Trophoblast cell (in vitro differentiated cells and primary cell): ENCODE measurements around the gene OGFOD1.

Experiments used
- DNase-seq, 2 donors: peaks; one replicate each; pipeline ENCODE4 v3.0.0-alpha.2; 2016
- H2AFZ ChIP-seq: 2 replicates; pipeline ENCODE4 v1.6.1; 2013; ENCODE audit warnings: low read length, moderate library complexity, mild to moderate bottlenecking; ENCODE audit not compliant: insufficient read depth, poor library complexity
- H2AK5ac ChIP-seq: 2 replicates; pipeline ENCODE4 v1.6.1; 2013; ENCODE audit warnings: mild to moderate bottlenecking, low read length
- H2BK120ac ChIP-seq: 2 replicates; pipeline ENCODE4 v1.6.1; 2013; ENCODE audit warnings: low read length, mild to moderate bottlenecking, moderate library complexity; ENCODE audit not compliant: insufficient read depth, poor library complexity
- H2BK12ac ChIP-seq: 2 replicates; pipeline ENCODE4 v1.6.1; 2013; ENCODE audit warnings: mild to moderate bottlenecking, low read length, moderate library complexity
- H2BK5ac ChIP-seq: 2 replicates; pipeline ENCODE4 v1.6.1; 2013; ENCODE audit warnings: low read length, low read depth, moderate library complexity, mild to moderate bottlenecking; ENCODE audit not compliant: poor library complexity
- H3K14ac ChIP-seq: 2 replicates; pipeline ENCODE4 v1.6.1; 2013; ENCODE audit warnings: mild to moderate bottlenecking, low read length
- H3K18ac ChIP-seq: 2 replicates; pipeline ENCODE4 v1.6.1; 2013; ENCODE audit warnings: mild to moderate bottlenecking, low read length
- H3K23ac ChIP-seq: 2 replicates; pipeline ENCODE4 v1.6.1; 2013; ENCODE audit warnings: low read length
- H3K27ac ChIP-seq: 2 replicates; pipeline ENCODE4 v1.5.1; 2013; ENCODE audit warnings: low read depth, mild to moderate bottlenecking, inconsistent platforms, low read length, moderate library complexity
- H3K27me3 ChIP-seq: 2 replicates; pipeline ENCODE4 v1.6.1; 2013; ENCODE audit warnings: inconsistent platforms, mild to moderate bottlenecking, low read length, moderate library complexity; ENCODE audit not compliant: insufficient read depth
- H3K36me3 ChIP-seq, 2 experiments: 1 replicate in 1 of 2; 2 replicates in 1 of 2; pipeline ENCODE4 v1.6.1; 2013; ENCODE audit warnings: low read length in 2 of 2, mild to moderate bottlenecking in 2 of 2, moderate library complexity in 1 of 2; ENCODE audit not compliant: insufficient read depth in 2 of 2, control insufficient read depth in 1 of 2
- H3K4ac ChIP-seq: 2 replicates; pipeline ENCODE4 v1.6.1; 2013; ENCODE audit warnings: low read depth, mild to moderate bottlenecking, low read length, moderate library complexity
- H3K4me1 ChIP-seq, 2 experiments: 1 replicate in 1 of 2; 2 replicates in 1 of 2; pipeline ENCODE4 v1.6.1; 2013; ENCODE audit warnings: low read length in 2 of 2, mild to moderate bottlenecking in 2 of 2, moderate library complexity in 1 of 2; ENCODE audit not compliant: insufficient read depth in 2 of 2, control insufficient read depth in 1 of 2
- H3K4me2 ChIP-seq: 2 replicates; pipeline ENCODE4 v1.6.1; 2013; ENCODE audit warnings: inconsistent platforms, mild to moderate bottlenecking, low read length, moderate library complexity
- H3K4me3 ChIP-seq: 2 replicates; pipeline ENCODE4 v1.5.1; 2013; ENCODE audit warnings: mild to moderate bottlenecking, low read depth, low read length, inconsistent platforms
- H3K79me1 ChIP-seq: one replicate; pipeline ENCODE4 v1.6.1; 2013; ENCODE audit warnings: low read length
- H3K79me2 ChIP-seq: 2 replicates; pipeline ENCODE4 v1.6.1; 2013; ENCODE audit warnings: low read length, mild to moderate bottlenecking; ENCODE audit not compliant: control insufficient read depth, insufficient read depth, poor library complexity
- H3K9ac ChIP-seq: 2 replicates; pipeline ENCODE4 v1.6.1; 2013; ENCODE audit warnings: mild to moderate bottlenecking, low read length
- H3K9me3 ChIP-seq: 2 replicates; pipeline ENCODE4 v1.6.1; 2013; ENCODE audit warnings: low read depth, mild to moderate bottlenecking, control low read depth, inconsistent platforms, low read length; ENCODE audit not compliant: insufficient read depth
- H4K12ac ChIP-seq: 2 replicates; pipeline ENCODE4 v1.6.1; 2013; ENCODE audit warnings: low read depth, mild to moderate bottlenecking, low read length, moderate library complexity
- H4K8ac ChIP-seq: 2 replicates; pipeline ENCODE4 v1.6.1; 2013; ENCODE audit warnings: low read depth, mild to moderate bottlenecking, low read length, moderate library complexity
- H4K91ac ChIP-seq: one replicate; pipeline ENCODE4 v1.6.1; 2013; ENCODE audit warnings: low read depth, mild to moderate bottlenecking, low read length, moderate library complexity
- WGBS: extraction: QIAGEN DNeasy Blood & Tissue Kit; methylation state at CpG from one replicate; pipeline ENCODE4 v1.1.7; 2013; ENCODE audit warnings: missing lambda C conversion rate; ENCODE audit not compliant: insufficient read length, insufficient coverage; ENCODE audit errors: extremely low coverage; 5-methylcytosine and 5-hydroxymethylcytosine counted together

Gene OGFOD1

DNA sequence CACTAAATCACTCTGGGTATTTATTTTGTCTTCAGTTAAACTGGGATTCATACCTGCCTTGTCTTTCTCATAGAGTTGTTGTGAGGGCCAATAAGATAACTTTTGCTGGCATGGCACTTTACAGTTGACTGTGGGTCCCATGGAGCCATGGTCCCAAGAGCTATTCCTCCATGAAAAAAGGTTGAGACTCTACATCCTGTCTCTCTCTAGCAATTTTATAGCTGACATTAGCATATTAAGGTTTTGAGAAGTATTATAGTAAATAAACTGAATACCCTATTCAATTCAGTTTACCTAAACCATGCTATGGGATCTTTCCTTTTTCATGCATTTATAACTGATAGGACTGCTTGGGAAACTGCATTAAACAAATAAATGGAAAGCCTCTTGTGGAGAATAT, 17.4 kb downstream of the OGFOD1 start:
- H3K79me2 ChIP-seq, result no peaks in the 10 kb centered on the region
- H3K36me3 ChIP-seq, result peaks cover 24 to 38% of the 10 kb centered on the region in 2 experiments
- H3K27me3 ChIP-seq, result no peaks in the 10 kb centered on the region
- no peak overlapping the region for H4K8ac ChIP-seq
- no peak overlapping the region for H3K14ac ChIP-seq
- no peak overlapping the region for H4K12ac ChIP-seq
- H2BK12ac ChIP-seq, result no peak overlapping the region
- H3K9ac ChIP-seq, result no peak overlapping the region
- no peak overlapping the region for H2BK5ac ChIP-seq
- no peak overlapping the region for H3K4ac ChIP-seq
- no peak overlapping the region for H2AFZ ChIP-seq
- no peaks in the 10 kb centered on the region for H3K79me1 ChIP-seq
- no peaks in the 10 kb centered on the region for H3K9me3 ChIP-seq
- H3K4me1 ChIP-seq, result no peaks in the 10 kb centered on the region
- H3K23ac ChIP-seq, result no peak overlapping the region
- H3K4me2 ChIP-seq, result no peak overlapping the region
- no peak overlapping the region for H3K27ac ChIP-seq
- no peak for DNase-seq
- no peak overlapping the region for H2BK120ac ChIP-seq
- no peak overlapping the region for H3K4me3 ChIP-seq
- no peak overlapping the region for H3K18ac ChIP-seq
- H2AK5ac ChIP-seq, result no peak overlapping the region
- no peak overlapping the region for H4K91ac ChIP-seq

DNA sequence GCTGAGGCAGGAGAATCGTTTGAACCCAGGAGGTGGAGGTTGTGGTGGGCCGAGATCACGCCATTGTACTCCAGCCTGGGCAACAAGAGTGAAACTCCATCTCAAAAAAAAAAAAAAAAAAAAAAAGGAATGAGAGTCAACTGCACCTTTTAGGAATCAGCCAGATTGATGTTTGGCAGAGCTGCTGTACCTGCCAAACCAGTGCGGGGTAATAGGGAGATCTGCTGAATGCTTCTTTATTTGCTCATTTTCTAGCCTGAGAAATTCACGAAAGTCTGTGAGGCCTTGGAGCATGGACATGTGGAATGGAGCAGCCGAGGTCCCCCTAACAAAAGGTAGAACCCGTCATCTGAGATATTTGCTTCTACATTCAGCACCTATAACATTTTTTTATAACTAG, 18.4 kb downstream of the OGFOD1 start:
- Histone ChIP-seq H3K9ac (no peak overlapping the region), H3K27me3 (no peaks in the 10 kb centered on the region), H3K9me3 (no peaks in the 10 kb centered on the region), H3K18ac (no peak overlapping the region), H4K8ac (no peak overlapping the region), H3K4me3 (no peak overlapping the region), H2BK120ac (no peak overlapping the region), H3K79me2 (no peaks in the 10 kb centered on the region), H2BK12ac (no peak overlapping the region), H2BK5ac (no peak overlapping the region), H4K91ac (no peak overlapping the region), H3K14ac (no peak overlapping the region), H3K79me1 (no peaks in the 10 kb centered on the region), H3K4me2 (no peak overlapping the region), H3K27ac (no peak overlapping the region), H3K4ac (no peak overlapping the region), H3K4me1 (no peaks in the 10 kb centered on the region), H2AK5ac (no peak overlapping the region), H3K23ac (no peak overlapping the region), H4K12ac (no peak overlapping the region), H3K36me3 (peaks cover 27 to 39% of the 10 kb centered on the region in 2 experiments), H2AFZ (no peak overlapping the region)
- WGBS, result no CpG with 5 or more reads among the region's 7 CpGs
- no peak for DNase-seq

DNA sequence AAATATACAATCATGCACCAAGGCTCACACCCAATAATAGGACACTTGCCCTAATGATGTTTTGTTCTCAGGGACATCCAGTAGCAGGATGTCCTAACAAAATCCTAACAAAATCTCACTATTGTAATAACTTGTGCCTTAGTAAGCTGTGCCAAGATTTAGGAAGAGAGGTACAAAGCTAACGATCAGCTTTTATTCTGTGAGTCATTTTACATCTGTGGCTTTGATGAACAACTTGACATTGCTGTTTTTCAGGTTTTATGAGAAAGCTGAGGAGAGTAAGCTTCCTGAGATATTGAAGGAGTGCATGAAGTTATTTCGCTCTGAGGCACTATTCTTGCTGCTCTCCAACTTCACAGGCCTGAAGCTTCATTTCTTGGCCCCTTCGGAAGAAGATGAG, 18.9 kb downstream of the OGFOD1 start:
- Histone ChIP-seq H3K14ac (no peak overlapping the region), H3K4me1 (no peaks in the 10 kb centered on the region), H3K4ac (no peak overlapping the region), H3K4me3 (no peak overlapping the region), H2AFZ (no peak overlapping the region), H2AK5ac (no peak overlapping the region), H2BK5ac (no peak overlapping the region), H4K12ac (no peak overlapping the region), H3K23ac (no peak overlapping the region), H3K18ac (no peak overlapping the region), H2BK120ac (no peak overlapping the region), H2BK12ac (no peak overlapping the region), H4K91ac (no peak overlapping the region), H3K79me1 (no peaks in the 10 kb centered on the region), H3K79me2 (no peaks in the 10 kb centered on the region), H3K4me2 (no peak overlapping the region), H4K8ac (no peak overlapping the region), H3K9ac (no peak overlapping the region), H3K9me3 (no peaks in the 10 kb centered on the region), H3K27ac (no peak overlapping the region), H3K36me3 (peaks cover 24 to 41% of the 10 kb centered on the region in 2 experiments), H3K27me3 (no peaks in the 10 kb centered on the region)
- peak in 1 of 2 donors; percentile 76 for DNase-seq
- WGBS, result no CpG with 5 or more reads among the region's 3 CpGs

DNA sequence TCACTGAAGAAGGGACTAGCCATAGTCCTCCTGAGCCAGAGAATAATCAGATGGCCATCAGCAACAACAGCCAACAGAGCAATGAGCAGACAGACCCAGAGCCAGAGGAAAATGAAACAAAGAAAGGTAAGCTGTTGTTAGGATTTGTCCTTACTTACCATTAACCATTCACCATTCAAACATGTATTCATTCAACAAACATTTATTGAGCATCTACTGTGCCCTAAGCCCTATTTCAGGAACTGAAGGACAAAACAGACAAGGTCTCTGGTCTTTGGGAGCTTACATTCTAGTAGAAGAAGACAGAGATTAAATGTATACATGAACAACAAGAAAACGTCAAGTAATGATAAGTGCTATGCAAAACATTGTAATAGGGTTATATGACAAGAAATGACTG, 19.3 kb downstream of the OGFOD1 start:
- Histone ChIP-seq H3K79me1 (no peaks in the 10 kb centered on the region), H3K14ac (no peak overlapping the region), H3K4ac (no peak overlapping the region), H4K8ac (no peak overlapping the region), H3K79me2 (no peaks in the 10 kb centered on the region), H4K12ac (no peak overlapping the region), H3K27ac (no peak overlapping the region), H2BK120ac (no peak overlapping the region), H2BK5ac (no peak overlapping the region), H3K9ac (no peak overlapping the region), H3K23ac (no peak overlapping the region), H4K91ac (no peak overlapping the region), H3K9me3 (no peaks in the 10 kb centered on the region), H2AK5ac (no peak overlapping the region), H3K4me1 (no peaks in the 10 kb centered on the region), H3K27me3 (no peaks in the 10 kb centered on the region), H3K36me3 (peaks cover 24 to 42% of the 10 kb centered on the region in 2 experiments), H3K18ac (no peak overlapping the region), H3K4me3 (no peak overlapping the region), H2AFZ (no peak overlapping the region), H2BK12ac (no peak overlapping the region), H3K4me2 (no peak overlapping the region)
- no CpG with 5 or more reads among the region's 1 CpG for WGBS
- no peak for DNase-seq
